Measurements from ENCODE around the gene CGB7. TPM values are rescaled to one million over a fixed set of nuclear protein-coding genes. Genes with fewer than 3 reads are reported as not detected.
A peak's percentile ranks its signal among the peaks of the same experiment; 100 is the strongest.

The CGB7 gene
- total RNA-seq, 4 donors from 2014 or later, result 2.9 to 27.4 (median 4.3) TPM

DNA sequence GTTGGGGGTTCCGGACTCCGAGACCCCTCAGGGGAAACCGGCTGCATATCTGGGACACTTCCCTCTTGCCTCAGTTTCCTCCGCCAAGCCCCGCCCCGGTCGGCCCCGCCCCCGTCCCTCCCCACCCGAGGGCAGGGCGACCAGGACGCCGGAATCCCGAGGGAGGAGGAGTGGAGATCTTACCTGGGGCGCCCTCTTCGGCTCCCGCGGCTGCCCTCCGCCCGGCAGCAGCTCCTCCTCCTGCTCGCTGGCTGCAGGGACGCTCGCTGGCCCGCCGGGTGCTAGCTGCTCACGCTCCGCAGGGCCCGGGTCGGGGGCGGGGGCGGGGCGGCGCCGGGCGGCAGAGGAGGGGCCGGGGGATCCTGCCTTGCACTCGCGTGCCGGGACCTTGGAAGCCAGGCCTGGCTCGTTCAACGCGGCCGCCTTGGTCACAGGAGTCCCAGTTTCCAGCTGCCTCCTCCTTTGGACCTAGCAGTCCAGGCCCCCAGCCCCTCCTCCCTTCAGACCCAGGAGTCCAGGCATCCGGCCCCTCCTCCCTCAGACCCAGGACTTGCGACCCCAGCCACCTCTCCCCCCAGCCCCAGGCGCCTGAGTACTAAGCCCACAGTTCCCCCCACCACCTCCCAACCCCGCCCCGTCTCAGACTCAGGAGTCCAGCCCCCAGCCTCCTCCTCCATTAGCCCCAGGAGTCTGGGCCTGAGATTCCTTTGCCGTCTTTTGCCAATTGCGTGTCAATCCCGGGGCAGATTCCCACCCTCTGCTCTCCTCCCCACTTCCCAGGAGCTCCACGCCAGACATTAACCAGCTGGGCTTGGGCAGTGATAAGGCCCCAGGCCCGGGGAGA is 7.4 kb upstream of the CGB7 start, which contains the start of gene NTF4:
TSS of gene NTF4 (minus strand) at position 51 of the 844 bp plus-strand sequence. CDS start 2,821 bp downstream, outside the sequence.
- peaks cover 21% of the 10 kb centered on the region for H3K4me1 ChIP-seq
- H3K9me3 ChIP-seq, result no peaks in the 10 kb centered on the region
- DNase-seq (ENCODE audit: low spot score in 2 of 2), result no peak
- 13% methylated on average over 11 of the region's 53 CpGs for WGBS
- peak within 1 kb of the TSS; percentile 78 for H3K27ac ChIP-seq
- H3K4me3 ChIP-seq, result peak within 1 kb of the TSS; percentile 47
- TF ChIP-seq POLR2A (IDR thresholded peaks at IDR 0.05) (no peak), POLR2AphosphoS5 (IDR thresholded peaks at IDR 0.05) (no peak), EP300 (IDR thresholded peaks at IDR 0.05) (no peak)
- TF ChIP-seq, protein P1, sequence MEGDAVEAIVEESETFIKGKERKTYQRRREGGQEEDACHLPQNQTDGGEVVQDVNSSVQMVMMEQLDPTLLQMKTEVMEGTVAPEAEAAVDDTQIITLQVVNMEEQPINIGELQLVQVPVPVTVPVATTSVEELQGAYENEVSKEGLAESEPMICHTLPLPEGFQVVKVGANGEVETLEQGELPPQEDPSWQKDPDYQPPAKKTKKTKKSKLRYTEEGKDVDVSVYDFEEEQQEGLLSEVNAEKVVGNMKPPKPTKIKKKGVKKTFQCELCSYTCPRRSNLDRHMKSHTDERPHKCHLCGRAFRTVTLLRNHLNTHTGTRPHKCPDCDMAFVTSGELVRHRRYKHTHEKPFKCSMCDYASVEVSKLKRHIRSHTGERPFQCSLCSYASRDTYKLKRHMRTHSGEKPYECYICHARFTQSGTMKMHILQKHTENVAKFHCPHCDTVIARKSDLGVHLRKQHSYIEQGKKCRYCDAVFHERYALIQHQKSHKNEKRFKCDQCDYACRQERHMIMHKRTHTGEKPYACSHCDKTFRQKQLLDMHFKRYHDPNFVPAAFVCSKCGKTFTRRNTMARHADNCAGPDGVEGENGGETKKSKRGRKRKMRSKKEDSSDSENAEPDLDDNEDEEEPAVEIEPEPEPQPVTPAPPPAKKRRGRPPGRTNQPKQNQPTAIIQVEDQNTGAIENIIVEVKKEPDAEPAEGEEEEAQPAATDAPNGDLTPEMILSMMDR (IDR thresholded peaks at IDR 0.05), result no peak
- H3K36me3 ChIP-seq, result no peaks in the 10 kb centered on the region
- H3K27me3 ChIP-seq, result peaks cover 61% of the 10 kb centered on the region

DNA sequence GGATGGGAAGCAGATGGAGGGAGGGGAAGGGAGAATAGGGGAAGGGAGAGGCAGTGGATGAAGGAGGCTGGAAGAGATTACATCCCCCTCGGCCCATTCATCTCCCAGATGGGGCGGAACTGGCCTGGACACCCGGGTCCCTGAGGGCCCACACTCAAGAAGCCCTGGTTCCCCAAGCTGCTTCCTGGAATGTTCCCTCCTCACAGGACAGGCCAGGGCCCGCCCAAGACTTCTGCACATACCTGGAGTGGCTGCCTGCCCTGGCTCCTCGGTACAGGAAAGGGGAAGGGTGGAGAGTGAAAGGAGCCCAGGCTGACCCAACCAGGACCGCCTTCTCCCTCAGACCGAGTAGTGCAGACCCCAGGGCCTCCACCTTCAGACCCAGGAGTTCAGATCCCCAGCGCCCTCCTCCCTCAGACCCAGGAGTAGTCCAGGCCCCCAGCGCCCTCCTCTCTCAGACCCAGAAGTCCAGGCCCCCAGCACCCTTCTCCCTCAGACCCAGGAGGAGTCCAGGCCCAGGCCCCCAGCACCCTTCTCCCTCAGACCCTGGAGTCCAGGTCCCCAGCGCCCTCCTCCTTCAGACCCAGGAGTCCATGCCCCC is 6.6 kb upstream of the CGB7 start:
- H3K4me3 ChIP-seq, result peak overlapping the region; percentile 47
- no peak for DNase-seq (ENCODE audit: low spot score in 2 of 2)
- WGBS, result 29% methylated on average over 4 of the region's 10 CpGs
- H3K27me3 ChIP-seq, result peaks cover 55% of the 10 kb centered on the region
- no peaks in the 10 kb centered on the region for H3K36me3 ChIP-seq
- peak overlapping the region; percentile 78 for H3K27ac ChIP-seq
- TF ChIP-seq, protein P1 (IDR thresholded peaks at IDR 0.05), result no peak
- no peak for TF ChIP-seq POLR2A (IDR thresholded peaks at IDR 0.05)
- no peak for TF ChIP-seq POLR2AphosphoS5 (IDR thresholded peaks at IDR 0.05)
- TF ChIP-seq EP300 (IDR thresholded peaks at IDR 0.05), result no peak
- H3K4me1 ChIP-seq, result peaks cover 21% of the 10 kb centered on the region
- no peaks in the 10 kb centered on the region for H3K9me3 ChIP-seq

DNA sequence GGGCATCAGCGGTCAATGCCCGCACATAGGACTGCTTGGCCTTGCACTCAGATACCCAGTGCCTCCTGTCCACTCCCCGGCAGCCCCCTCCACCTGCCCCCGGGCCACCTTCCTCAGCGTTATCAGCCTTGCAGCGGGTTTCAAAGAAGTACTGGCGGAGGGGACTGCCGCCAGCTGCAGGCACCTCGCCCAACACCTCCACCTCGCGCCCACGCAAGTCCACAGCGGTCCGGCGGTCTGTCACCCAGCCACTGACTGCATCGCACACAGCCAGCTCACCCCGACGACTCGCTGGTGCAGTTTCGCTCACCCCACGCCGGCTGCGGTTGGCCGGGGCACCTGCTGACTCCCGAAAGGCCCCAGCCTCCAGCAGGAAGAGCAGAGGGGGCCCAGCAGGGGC is 3.9 kb upstream of the CGB7 start:
- DNase-seq (ENCODE audit: low spot score in 2 of 2), result no peak
- H3K36me3 ChIP-seq, result no peaks in the 10 kb centered on the region
- H3K4me1 ChIP-seq, result peaks cover 41% of the 10 kb centered on the region
- peaks cover 58% of the 10 kb centered on the region for H3K27me3 ChIP-seq
- TF ChIP-seq EP300 (IDR thresholded peaks at IDR 0.05) (no peak), POLR2AphosphoS5 (IDR thresholded peaks at IDR 0.05) (no peak), POLR2A (IDR thresholded peaks at IDR 0.05) (no peak)
- TF ChIP-seq, protein P1 (IDR thresholded peaks at IDR 0.05), result no peak
- no peak overlapping the region for H3K4me3 ChIP-seq
- no peaks in the 10 kb centered on the region for H3K9me3 ChIP-seq
- H3K27ac ChIP-seq, result no peak overlapping the region
- 83% methylated on average over 12 of the region's 25 CpGs for WGBS

DNA sequence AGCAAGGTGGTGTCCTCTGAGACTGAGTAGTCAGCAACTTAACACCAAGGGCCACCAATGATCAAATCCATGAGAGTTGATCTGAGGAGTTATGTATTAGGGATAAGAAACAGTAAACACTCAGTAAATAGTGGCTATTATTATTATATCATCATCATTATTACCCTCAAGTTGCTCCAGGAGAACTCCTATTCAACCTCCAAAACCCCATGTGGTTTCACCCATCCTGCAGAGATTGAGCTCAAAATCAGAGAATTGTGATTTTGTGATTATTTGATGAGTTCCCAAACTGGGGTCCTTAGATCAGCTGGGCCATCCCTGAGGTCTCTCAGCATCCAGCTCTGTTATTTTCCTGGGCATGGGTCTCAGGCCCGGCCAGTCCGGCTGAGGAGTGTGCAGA is 3.5 kb upstream of the CGB7 start:
- WGBS, result no CpG with 5 or more reads among the region's 2 CpGs
- no peaks in the 10 kb centered on the region for H3K9me3 ChIP-seq
- no peak overlapping the region for H3K27ac ChIP-seq
- no peaks in the 10 kb centered on the region for H3K36me3 ChIP-seq
- peaks cover 46% of the 10 kb centered on the region for H3K4me1 ChIP-seq
- no peak overlapping the region for H3K4me3 ChIP-seq
- TF ChIP-seq POLR2A (IDR thresholded peaks at IDR 0.05), result no peak
- TF ChIP-seq, protein P1 (IDR thresholded peaks at IDR 0.05), result no peak
- TF ChIP-seq EP300 (IDR thresholded peaks at IDR 0.05), result no peak
- no peak for TF ChIP-seq POLR2AphosphoS5 (IDR thresholded peaks at IDR 0.05)
- H3K27me3 ChIP-seq, result peaks cover 54% of the 10 kb centered on the region
- no peak for DNase-seq (ENCODE audit: low spot score in 2 of 2)

DNA sequence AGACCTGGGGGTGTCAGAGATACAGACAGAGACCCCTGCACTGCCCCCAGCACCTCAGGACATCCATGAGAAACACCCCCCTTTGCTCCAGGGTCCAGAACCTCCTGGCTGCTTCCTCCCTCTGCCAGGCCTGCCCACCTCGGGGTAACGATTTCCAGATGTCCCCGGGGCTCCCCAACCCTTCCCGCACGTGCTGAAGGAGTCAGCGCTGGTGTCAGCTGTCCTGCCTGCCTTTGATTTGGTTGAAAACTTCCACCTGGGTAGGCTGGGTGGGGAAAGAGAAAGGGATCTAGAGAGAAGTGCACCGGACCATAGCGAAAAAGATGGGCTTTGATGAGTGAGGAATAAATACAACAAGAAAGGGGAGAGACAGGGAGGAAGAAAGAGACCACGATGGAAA is 1.5 kb upstream of the CGB7 start:
- WGBS, result 35% methylated on average over 9 of the region's 9 CpGs
- DNase-seq (ENCODE audit: low spot score in 2 of 2), result no peak
- peaks cover 35% of the 10 kb centered on the region for H3K27me3 ChIP-seq
- H3K36me3 ChIP-seq, result no peaks in the 10 kb centered on the region
- H3K4me3 ChIP-seq, result no peak overlapping the region
- no peaks in the 10 kb centered on the region for H3K9me3 ChIP-seq
- H3K27ac ChIP-seq, result no peak overlapping the region
- H3K4me1 ChIP-seq, result peaks cover 34% of the 10 kb centered on the region
- TF ChIP-seq POLR2A (IDR thresholded peaks at IDR 0.05), result no peak
- TF ChIP-seq, protein P1 (IDR thresholded peaks at IDR 0.05), result no peak
- TF ChIP-seq POLR2AphosphoS5 (IDR thresholded peaks at IDR 0.05), result no peak
- no peak for TF ChIP-seq EP300 (IDR thresholded peaks at IDR 0.05)

All from suprapubic skin (tissue), 4 donors.